Large intestine (tissue), 12 donors: Measurements from ENCODE around the gene SPAG8. TPM values are rescaled to one million over a fixed set of nuclear protein-coding genes. Genes with fewer than 3 reads are reported as not detected.

Experiments
- DNase-seq, 2 donors: peaks; one replicate each; pipeline versions ENCODE4 v3.0.0 to v3.0.0-alpha.2; 2013
- H3K27ac ChIP-seq: one replicate; pipeline ENCODE4 v1.5.1; 2013; ENCODE audit warnings: low read length
- H3K27me3 ChIP-seq: 2 replicates; pipeline ENCODE4 v1.6.1; 2013; ENCODE audit warnings: low read length; ENCODE audit not compliant: control insufficient read depth, insufficient read depth
- H3K36me3 ChIP-seq: 2 replicates; pipeline ENCODE4 v1.6.1; 2013; ENCODE audit warnings: low read length; ENCODE audit not compliant: control insufficient read depth, insufficient read depth
- H3K4me1 ChIP-seq: one replicate; pipeline ENCODE4 v1.6.1; 2013; ENCODE audit warnings: low read length; ENCODE audit not compliant: control insufficient read depth, insufficient read depth
- H3K4me3 ChIP-seq: one replicate; pipeline ENCODE4 v1.5.1; 2013; ENCODE audit warnings: low read length
- H3K9me3 ChIP-seq: one replicate; pipeline ENCODE4 v1.6.1; 2013; ENCODE audit warnings: mild to moderate bottlenecking, low read depth, low read length, moderate library complexity; ENCODE audit not compliant: control insufficient read depth
- WGBS: methylation state at CpG from one replicate; pipeline ENCODE4 v1.1.5; 2013; ENCODE audit warnings: low lambda C conversion rate; ENCODE audit not compliant: insufficient coverage; 5-methylcytosine and 5-hydroxymethylcytosine counted together
- long read RNA-seq, 11 donors: transcript quantifications; one replicate each; lab custom pipeline, GENCODE V29; 2026
- polyA plus RNA-seq: library from polyadenylated mRNA; unstranded; fragments of 120-200 nt; gene quantifications from one replicate; pipeline ENCODE4 v1.2.1, GENCODE V29; 2013

Gene SPAG8, protein sequence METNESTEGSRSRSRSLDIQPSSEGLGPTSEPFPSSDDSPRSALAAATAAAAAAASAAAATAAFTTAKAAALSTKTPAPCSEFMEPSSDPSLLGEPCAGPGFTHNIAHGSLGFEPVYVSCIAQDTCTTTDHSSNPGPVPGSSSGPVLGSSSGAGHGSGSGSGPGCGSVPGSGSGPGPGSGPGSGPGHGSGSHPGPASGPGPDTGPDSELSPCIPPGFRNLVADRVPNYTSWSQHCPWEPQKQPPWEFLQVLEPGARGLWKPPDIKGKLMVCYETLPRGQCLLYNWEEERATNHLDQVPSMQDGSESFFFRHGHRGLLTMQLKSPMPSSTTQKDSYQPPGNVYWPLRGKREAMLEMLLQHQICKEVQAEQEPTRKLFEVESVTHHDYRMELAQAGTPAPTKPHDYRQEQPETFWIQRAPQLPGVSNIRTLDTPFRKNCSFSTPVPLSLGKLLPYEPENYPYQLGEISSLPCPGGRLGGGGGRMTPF
- 1.4 TPM for polyA plus RNA-seq
- long read RNA-seq, donor 1: 0 reads
- long read RNA-seq, donor 2: 0 reads
- long read RNA-seq, donor 3: 0 reads
- long read RNA-seq, donor 4: 0 reads
- long read RNA-seq, donor 5, partial matches to known transcripts: 8 of 9 reads
- long read RNA-seq, donor 5, other reads (novel, unspliced or antisense): 0 of 9 reads
- long read RNA-seq, donor 6: 0 reads
- long read RNA-seq, donor 7, partial matches to known transcripts: 9 of 9 reads
- long read RNA-seq, donor 7, other reads (novel, unspliced or antisense): 0 of 9 reads
- long read RNA-seq, donor 8: 0 reads
- long read RNA-seq, donor 9: 0 reads
- long read RNA-seq, donor 10, partial matches to known transcripts: 0 of 1 reads
- long read RNA-seq, donor 10, other reads (novel, unspliced or antisense): 0 of 1 reads
- long read RNA-seq, donor 11: 0 reads

DNA sequence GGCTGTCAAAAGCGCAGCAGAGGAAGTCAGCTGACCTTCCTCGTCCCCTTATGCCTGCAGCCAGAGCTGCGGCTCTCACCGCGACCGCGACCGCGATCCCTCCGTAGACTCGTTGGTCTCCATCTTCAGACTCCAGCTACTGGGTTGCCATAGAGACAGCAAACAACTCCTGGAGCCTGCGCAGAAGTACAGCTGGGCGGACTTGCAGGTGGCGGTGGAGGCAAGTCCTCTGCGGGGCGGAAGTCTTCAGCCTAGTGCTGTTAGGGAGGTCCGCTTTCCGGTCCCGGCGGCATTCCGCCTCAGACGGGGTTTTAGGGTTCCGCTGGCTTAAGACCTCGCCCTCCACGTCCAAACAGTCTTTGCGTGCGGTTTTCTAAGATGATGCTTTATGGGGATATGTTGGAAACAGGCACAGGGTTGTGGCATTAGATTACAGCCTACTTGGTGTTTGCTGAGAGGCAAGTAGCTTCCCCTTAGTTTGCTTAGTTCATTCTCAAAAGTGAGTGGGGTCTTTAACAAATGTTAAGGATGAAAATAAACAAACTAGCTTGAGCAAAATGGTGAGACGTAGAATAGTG lies at the start of gene SPAG8:
TSS of gene SPAG8 (minus strand) at position 238 of the 578 bp plus-strand sequence. CDS start at position 123, 115 bp downstream.
- no peaks in the 10 kb centered on the region for H3K27me3 ChIP-seq
- peaks cover 19% of the 10 kb centered on the region for H3K4me1 ChIP-seq
- H3K4me3 ChIP-seq: peak within 1 kb of the TSS; percentile 26
- peak within 1 kb of the TSS; percentile 24 for H3K27ac ChIP-seq
- H3K36me3 ChIP-seq: peaks cover 19% of the 10 kb centered on the region
- 25% methylated on average over 1 of the region's 28 CpGs for WGBS
- peak; percentile 95 for DNase-seq
- H3K9me3 ChIP-seq: no peaks in the 10 kb centered on the region

DNA sequence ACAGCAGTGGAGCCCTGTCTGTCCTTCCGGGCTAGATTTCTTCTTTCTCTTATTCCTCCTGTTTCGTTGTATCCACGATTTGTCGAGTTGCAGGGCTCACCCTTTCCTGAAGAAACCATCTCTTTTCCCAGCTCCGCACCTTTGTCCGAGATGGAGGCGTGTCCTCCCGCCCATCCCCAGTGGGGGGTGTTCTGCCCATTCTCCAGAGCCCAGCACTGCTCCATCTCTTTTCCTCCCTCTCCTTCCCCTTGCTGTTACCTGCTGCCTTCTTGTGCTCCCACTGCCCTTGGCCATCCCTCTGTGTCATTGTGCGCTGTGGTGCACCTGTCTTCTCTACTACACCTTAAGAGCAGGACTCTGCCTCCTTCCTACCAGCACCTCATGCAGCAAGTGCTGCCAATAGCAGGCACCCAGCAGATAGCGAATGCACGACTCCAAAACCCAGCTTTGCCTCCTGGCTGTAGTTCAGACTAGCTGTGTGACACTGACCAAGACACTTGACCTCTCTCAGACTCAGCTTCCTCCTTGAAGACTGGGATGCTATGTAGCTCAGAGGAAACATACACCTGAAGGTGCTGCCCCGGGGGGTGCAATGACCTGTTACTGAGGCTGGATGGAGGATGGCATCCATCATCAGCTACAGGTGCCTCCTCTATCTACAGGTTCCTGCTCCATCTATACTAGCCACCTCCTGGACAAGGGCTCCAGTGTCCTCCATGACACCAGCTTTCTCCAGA lies 49.3 kb upstream of the SPAG8 start:
- H3K4me1 ChIP-seq: peaks cover 3% of the 10 kb centered on the region
- peaks cover 14% of the 10 kb centered on the region for H3K27me3 ChIP-seq
- WGBS: no CpG with 5 or more reads among the region's 12 CpGs
- H3K4me3 ChIP-seq: no peak overlapping the region
- no peaks in the 10 kb centered on the region for H3K36me3 ChIP-seq
- DNase-seq: no peak
- H3K27ac ChIP-seq: no peak overlapping the region
- H3K9me3 ChIP-seq: no peaks in the 10 kb centered on the region

DNA sequence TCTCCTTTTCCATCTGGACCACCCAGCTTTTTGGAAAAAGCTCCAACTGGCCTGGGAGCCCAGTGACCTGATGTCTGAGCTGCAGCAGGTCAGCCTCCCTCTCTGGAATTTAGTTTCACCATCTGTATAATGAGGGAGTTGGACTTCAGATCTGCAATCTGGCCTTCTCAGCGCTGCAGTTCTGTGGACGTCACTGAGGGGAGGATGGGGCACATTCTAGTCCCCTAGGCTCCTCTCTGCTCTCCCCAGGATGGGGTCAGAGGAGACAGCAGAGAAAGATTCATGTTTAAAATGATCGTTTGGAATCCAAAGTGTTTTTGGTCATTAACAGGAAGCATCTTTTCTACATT lies 47.9 kb upstream of the SPAG8 start:
- DNase-seq: no peak
- no peaks in the 10 kb centered on the region for H3K9me3 ChIP-seq
- H3K36me3 ChIP-seq: peaks cover under 1% of the 10 kb centered on the region
- no peak overlapping the region for H3K27ac ChIP-seq
- WGBS: no CpG with 5 or more reads among the region's 3 CpGs
- H3K27me3 ChIP-seq: peaks cover 14% of the 10 kb centered on the region
- peaks cover 3% of the 10 kb centered on the region for H3K4me1 ChIP-seq
- no peak overlapping the region for H3K4me3 ChIP-seq

DNA sequence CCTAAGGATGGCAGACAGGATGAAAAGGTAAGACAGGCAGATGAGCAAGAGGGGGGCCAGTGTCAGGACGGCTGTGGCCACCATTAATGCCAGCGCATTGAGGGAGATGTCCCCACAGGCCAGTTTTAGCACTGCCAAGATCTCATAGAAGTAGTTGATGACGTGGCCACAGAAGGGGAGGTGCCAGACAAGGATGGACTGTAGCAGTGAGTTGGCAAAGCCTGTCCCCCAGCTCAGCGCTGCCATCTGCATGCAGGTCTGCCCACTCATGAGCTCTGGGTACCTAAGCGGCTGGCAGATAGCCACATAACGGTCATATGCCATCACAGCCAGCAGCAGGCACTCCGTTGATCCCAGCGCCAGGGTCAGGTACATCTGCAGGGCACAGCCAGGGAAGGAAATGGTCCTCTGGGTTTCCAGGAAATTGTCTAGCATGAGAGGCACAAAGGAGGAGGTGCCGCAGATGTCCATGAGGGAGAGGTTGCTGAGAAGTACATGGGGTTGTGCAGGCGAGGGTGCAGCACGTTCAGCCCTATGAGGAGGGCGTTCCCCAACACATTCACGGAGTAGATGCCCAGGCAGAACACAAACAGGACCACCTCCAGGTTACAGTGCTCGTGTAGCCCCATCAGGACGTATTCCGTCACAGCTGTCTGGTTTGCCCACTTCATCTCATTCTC lies 47.4 kb upstream of the SPAG8 start:
- no peak for DNase-seq
- Histone ChIP-seq H3K9me3 (no peaks in the 10 kb centered on the region), H3K36me3 (peaks cover 2% of the 10 kb centered on the region), H3K4me1 (peaks cover 3% of the 10 kb centered on the region), H3K27ac (no peak overlapping the region), H3K4me3 (no peak overlapping the region), H3K27me3 (peaks cover 11% of the 10 kb centered on the region)
- WGBS: no CpG with 5 or more reads among the region's 16 CpGs

DNA sequence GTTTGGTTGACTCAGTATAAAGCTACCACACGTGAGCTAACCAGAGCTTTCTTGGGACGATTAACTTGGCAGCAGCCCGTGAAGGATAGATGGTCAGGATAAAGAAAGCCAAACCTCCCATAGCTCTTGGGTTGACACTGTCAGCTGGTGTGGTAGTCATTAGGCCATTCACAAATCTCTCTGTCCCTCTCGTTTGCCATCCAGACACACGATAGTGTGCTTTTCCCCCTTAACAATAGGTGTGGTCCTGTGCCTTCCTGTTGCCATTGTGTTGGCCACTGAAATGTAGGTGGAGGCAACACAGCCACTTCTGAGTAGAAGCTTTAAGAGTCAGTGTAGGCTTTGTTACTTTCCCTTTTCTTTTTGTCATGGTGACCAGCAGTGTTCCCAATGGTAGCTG lies 46.4 kb upstream of the SPAG8 start:
- WGBS: no CpG with 5 or more reads among the region's 5 CpGs
- no peak overlapping the region for H3K4me3 ChIP-seq
- H3K27me3 ChIP-seq: peaks cover 9% of the 10 kb centered on the region
- no peak for DNase-seq
- H3K9me3 ChIP-seq: no peaks in the 10 kb centered on the region
- peaks cover 3% of the 10 kb centered on the region for H3K4me1 ChIP-seq
- H3K36me3 ChIP-seq: peaks cover 10% of the 10 kb centered on the region
- no peak overlapping the region for H3K27ac ChIP-seq

DNA sequence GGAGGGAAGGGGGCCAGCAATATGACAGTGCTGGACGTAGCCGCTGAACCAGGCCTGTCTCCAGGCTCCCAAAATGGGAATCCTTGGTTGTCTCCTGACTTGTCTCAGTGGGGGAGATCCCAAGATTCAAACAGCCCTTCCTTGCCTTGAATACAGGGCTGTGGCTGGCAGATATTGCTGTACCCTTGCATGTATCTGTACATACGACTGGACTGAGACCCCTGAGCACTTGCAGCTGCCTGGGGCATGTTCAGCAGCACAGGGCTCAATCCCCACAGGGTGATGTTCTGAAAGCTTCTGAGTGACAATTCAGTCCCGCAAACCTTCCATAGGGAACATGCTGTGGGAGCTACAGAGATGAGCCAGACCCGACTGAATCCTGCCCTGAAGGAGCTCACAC lies 44.8 kb upstream of the SPAG8 start:
- Histone ChIP-seq H3K4me1 (peaks cover 3% of the 10 kb centered on the region), H3K4me3 (no peak overlapping the region), H3K27me3 (peaks cover 6% of the 10 kb centered on the region), H3K9me3 (no peaks in the 10 kb centered on the region), H3K36me3 (peaks cover 24% of the 10 kb centered on the region), H3K27ac (no peak overlapping the region)
- no peak for DNase-seq
- WGBS: no CpG with 5 or more reads among the region's 5 CpGs

DNA sequence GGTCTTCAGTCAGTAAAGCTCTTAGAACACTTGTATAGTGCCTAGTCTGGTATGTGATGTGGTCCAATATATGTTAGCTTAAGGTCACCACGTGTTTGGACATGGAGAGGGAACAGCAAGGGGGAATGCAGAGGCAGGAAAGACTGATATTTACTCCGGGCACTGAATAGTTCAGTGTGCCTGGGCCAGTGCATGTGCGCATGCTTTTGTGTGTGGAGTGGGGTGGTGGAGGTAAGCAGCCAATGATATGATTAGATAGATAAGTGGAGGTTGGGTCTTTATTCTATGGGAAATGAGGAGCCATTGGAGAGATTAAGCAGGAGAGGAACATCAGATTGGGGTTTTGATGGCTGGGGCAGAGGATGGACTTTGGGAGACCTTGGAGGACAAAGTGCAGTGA lies 44.1 kb upstream of the SPAG8 start:
- no peak overlapping the region for H3K4me3 ChIP-seq
- H3K36me3 ChIP-seq: peaks cover 26% of the 10 kb centered on the region
- H3K27me3 ChIP-seq: peaks cover under 1% of the 10 kb centered on the region
- H3K27ac ChIP-seq: no peak overlapping the region
- DNase-seq: no peak
- H3K4me1 ChIP-seq: peaks cover 3% of the 10 kb centered on the region
- H3K9me3 ChIP-seq: no peaks in the 10 kb centered on the region
- WGBS: no CpG with 5 or more reads among the region's 3 CpGs

DNA sequence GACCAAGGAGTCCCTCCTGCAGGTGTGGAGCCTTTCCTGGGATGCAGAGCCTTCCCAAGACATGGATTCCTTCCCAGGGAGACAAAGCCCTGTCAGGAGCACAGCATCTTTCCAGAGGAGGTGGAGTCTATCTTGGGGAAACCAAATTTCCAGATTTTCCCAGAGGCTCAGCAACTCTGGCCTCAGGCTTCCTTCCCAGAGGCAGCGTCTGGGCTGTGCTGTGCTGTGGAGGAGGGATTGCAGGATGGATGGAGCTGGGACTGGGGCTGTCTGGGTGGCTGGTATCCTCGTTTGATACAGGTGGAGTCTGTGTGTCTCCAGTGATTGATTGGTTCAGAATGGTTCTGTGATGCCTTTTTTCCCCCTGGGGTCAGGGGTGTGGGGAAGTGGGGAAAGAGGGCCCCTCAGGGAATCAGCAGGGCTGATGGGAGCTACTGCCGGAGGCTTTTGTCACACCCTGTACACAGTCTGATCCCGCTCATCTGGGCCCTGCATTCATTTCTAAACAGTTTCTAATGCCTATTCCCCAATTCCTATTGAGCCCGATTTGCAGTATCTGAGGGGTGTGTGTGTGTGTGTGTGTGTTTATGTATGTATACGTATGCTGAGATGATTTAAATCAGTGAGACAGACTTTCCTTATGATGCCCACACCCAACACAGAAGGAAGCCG lies 42.2 kb upstream of the SPAG8 start:
- Histone ChIP-seq H3K27ac (no peak overlapping the region), H3K4me3 (no peak overlapping the region), H3K4me1 (no peaks in the 10 kb centered on the region), H3K9me3 (no peaks in the 10 kb centered on the region), H3K36me3 (peaks cover 33% of the 10 kb centered on the region), H3K27me3 (no peaks in the 10 kb centered on the region)
- no CpG with 5 or more reads among the region's 7 CpGs for WGBS
- no peak for DNase-seq
